HL-60/S4 (cell line): ENCODE data around the gene FAM47E.
"Not testable (repeated sequence)": the region's sequence is repeated elsewhere in the genome, so short reads cannot be mapped to it uniquely, and the experiment has no call there.

ENCODE experiments used
- in situ Hi-C: fragments of 300-500 bp; cut with MboI; formaldehyde crosslinking; loops from 2 replicates; pipeline ENCODE4 v1.14.3; 2022; ENCODE audit warnings: low sequenced_read_pairs

FAM47E gene

GRCh38 chr4:76224171-76224570, 27.4 kb upstream of the FAM47E start:
- in situ Hi-C loops = no loop called here

GRCh38 chr4:76226418-76226817, 25.1 kb upstream of the FAM47E start:
- in situ Hi-C loops = no loop called here

GRCh38 chr4:76232681-76233080, 18.8 kb upstream of the FAM47E start:
- in situ Hi-C loops = no loop called here

GRCh38 chr4:76233083-76233482, 18.4 kb upstream of the FAM47E start:
- in situ Hi-C loops = no loop called here

GRCh38 chr4:76233529-76233928, 18.0 kb upstream of the FAM47E start:
- in situ Hi-C loops = no loop called here

GRCh38 chr4:76233967-76234678, 17.4 kb upstream of the FAM47E start:
- in situ Hi-C loops = no loop called here

GRCh38 chr4:76234679-76235044, 16.9 kb upstream of the FAM47E start:
- in situ Hi-C loops = no loop called here

GRCh38 chr4:76235407-76235806, 16.1 kb upstream of the FAM47E start:
- in situ Hi-C loops = no loop called here

- in situ Hi-C loops = no loop called here
Measured at GRCh38 chr4:76235915-76236314, 15.6 kb upstream of the FAM47E start.

GRCh38 chr4:76238236-76238635, 13.3 kb upstream of the FAM47E start:
- in situ Hi-C loops = no loop called here

- in situ Hi-C loops = no loop called here
Measured at GRCh38 chr4:76238701-76239100, 12.8 kb upstream of the FAM47E start.

GRCh38 chr4:76240236-76240635, 11.3 kb upstream of the FAM47E start:
- in situ Hi-C loops = no loop called here

GRCh38 chr4:76243877-76244276, 7.6 kb upstream of the FAM47E start:
- in situ Hi-C loops = not testable (repeated sequence)

GRCh38 chr4:76246025-76246424, 5.5 kb upstream of the FAM47E start:
- in situ Hi-C loops = no loop called here

GRCh38 chr4:76246852-76247251, 4.7 kb upstream of the FAM47E start:
- in situ Hi-C loops = no loop called here

GRCh38 chr4:76250962-76251361, 559 bp upstream of the FAM47E start:
- in situ Hi-C loops = no loop called here

GRCh38 chr4:76252271-76252653, 741 bp downstream of the FAM47E start:
- in situ Hi-C loops = no loop called here

- in situ Hi-C loops = no loop called here
Measured at GRCh38 chr4:76253511-76253910, 2.0 kb downstream of the FAM47E start.

- in situ Hi-C loops = no loop called here
Measured at GRCh38 chr4:76256032-76256431, 4.5 kb downstream of the FAM47E start.

GRCh38 chr4:76256968-76257367, 5.4 kb downstream of the FAM47E start:
- in situ Hi-C loops = no loop called here

GRCh38 chr4:76257824-76258223, 6.3 kb downstream of the FAM47E start:
- in situ Hi-C loops = no loop called here

GRCh38 chr4:76260571-76260970, 9.1 kb downstream of the FAM47E start:
- in situ Hi-C loops = no loop called here

GRCh38 chr4:76265631-76266218, 14.2 kb downstream of the FAM47E start:
- in situ Hi-C loops = no loop called here
